ENCODE data around the gene TNFRSF13B. TPM values are rescaled to one million over a fixed set of nuclear protein-coding genes. Genes with fewer than 3 reads are reported as not detected.

Gene TNFRSF13B
- total RNA-seq, 1 experiment from 2014 or later, result 0.28 TPM

DNA sequence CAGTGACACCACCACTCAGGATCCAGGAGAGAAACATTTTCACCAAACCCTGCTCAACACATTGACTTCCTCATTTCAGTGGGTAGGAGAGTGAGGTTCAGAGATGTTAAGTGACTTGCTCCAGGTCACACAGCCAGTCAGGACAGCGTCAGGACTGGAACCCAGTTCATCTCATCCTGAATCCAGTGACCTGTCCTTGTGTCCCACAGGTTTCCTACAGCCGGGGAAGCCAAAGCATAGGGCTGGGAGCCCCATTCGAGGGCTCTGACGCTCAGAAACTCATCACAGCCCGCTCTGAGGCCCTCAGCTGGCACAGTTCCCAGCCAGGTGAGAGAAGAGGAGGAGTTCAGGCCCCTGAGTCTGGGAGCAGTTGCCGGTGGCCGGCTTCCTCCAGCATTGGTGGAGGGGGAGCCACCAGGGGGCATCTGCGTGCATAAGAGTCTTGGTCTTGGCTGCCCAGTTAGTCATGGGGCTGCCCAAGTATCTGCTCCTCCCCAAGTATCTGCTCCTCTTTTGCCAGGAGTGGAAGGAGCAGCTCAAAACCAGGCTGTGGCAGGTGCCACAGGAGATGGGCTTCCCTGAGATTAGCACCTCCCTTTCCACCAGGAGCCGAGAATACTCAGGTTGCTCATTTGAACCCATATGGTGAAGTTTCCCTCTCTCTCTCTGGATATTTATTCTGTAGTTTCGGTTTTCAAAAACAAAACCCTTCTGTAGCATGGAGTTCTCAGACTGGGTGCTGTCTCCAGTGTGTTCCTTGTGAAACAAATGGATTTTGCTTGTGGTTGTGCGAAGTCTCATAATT is 56.0 kb downstream of the TNFRSF13B start:
- Histone ChIP-seq H3K27me3 (ENCODE audit: insufficient read depth, low read length) (no peaks in the 10 kb centered on the region), H2BK12ac (ENCODE audit: insufficient read length, low read depth, low read length) (no peak overlapping the region), H4K8ac (replicated peaks; ENCODE audit: insufficient read length, low read depth, low read length) (no peak overlapping the region), H3K23ac (ENCODE audit: insufficient read length, low read depth, low read length) (no peak overlapping the region), H3K9ac (ENCODE audit: extremely low read depth, insufficient read length, low read length) (no peak overlapping the region), H4K91ac (ENCODE audit: insufficient read length, low read depth, low read length) (no peak overlapping the region), H2AFZ (ENCODE audit: low read length) (no peak overlapping the region), H3T11ph (ENCODE audit: low read length) (no peak overlapping the region), H2AK5ac (ENCODE audit: insufficient read length, low read length) (no peak overlapping the region), H3K4me2 (ENCODE audit: insufficient read depth, insufficient read length, low read length) (no peak overlapping the region), H2BK5ac (ENCODE audit: insufficient read length, low read length) (no peak overlapping the region), H3K14ac (ENCODE audit: insufficient read depth, low read length) (no peak overlapping the region), H3K4ac (ENCODE audit: low read depth, low read length) (no peak overlapping the region), H3K56ac (ENCODE audit: insufficient read length, low read depth, low read length) (no peak overlapping the region), H2BK120ac (ENCODE audit: low read depth, low read length, poor library complexity, severe bottlenecking) (no peak overlapping the region), H3K27ac (ENCODE audit: insufficient read length, low read depth, low read length) (no peak overlapping the region), H3K79me1 (ENCODE audit: insufficient read depth, low read depth, low read length, poor library complexity, severe bottlenecking) (no peaks in the 10 kb centered on the region), H3K9me3 (ENCODE audit: control insufficient read depth, low read depth, low read length) (no peaks in the 10 kb centered on the region), H3K18ac (ENCODE audit: insufficient read length, low read depth, low read length) (no peak overlapping the region), H4K20me1 (ENCODE audit: control insufficient read depth, insufficient read depth, insufficient read length) (no peaks in the 10 kb centered on the region), H3K79me2 (ENCODE audit: insufficient read depth, low read length) (no peaks in the 10 kb centered on the region), H2BK20ac (ENCODE audit: low read depth, low read length, poor library complexity, severe bottlenecking) (no peak overlapping the region), H3K4me1 (ENCODE audit: insufficient read depth, low read length) (no peaks in the 10 kb centered on the region), H3K23me2 (ENCODE audit: insufficient read length, low read depth, low read length, poor library complexity, severe bottlenecking) (no peaks in the 10 kb centered on the region), H4K5ac (ENCODE audit: insufficient read length, low read depth, low read length) (no peak overlapping the region), H2BK15ac (ENCODE audit: low read depth, low read length) (no peak overlapping the region)
- Mint-ChIP-seq H3K4me3 (no peak overlapping the region), H3K9me3 (no peaks in the 10 kb centered on the region; a peak in 1 of 5 replicates), H3K36me3 (ENCODE audit: insufficient read depth in 1 of 3, low read depth in 3 of 3) (no peaks in the 10 kb centered on the region; a peak in 1 of 7 replicates), H3K27me3 (ENCODE audit: low read depth) (peaks cover 2% of the 10 kb centered on the region; the same call in 1 of the 2 replicates), H3K27ac (peak overlapping the region in 1 of 3 experiments; percentile 5; a peak in 2 of 7 replicates), H3K4me1 (peaks cover 9% of the 10 kb centered on the region in 2 experiments; a peak in 3 of 4 replicates)
- DNase-seq, result peak; percentile 93
- TF ChIP-seq, protein P1, sequence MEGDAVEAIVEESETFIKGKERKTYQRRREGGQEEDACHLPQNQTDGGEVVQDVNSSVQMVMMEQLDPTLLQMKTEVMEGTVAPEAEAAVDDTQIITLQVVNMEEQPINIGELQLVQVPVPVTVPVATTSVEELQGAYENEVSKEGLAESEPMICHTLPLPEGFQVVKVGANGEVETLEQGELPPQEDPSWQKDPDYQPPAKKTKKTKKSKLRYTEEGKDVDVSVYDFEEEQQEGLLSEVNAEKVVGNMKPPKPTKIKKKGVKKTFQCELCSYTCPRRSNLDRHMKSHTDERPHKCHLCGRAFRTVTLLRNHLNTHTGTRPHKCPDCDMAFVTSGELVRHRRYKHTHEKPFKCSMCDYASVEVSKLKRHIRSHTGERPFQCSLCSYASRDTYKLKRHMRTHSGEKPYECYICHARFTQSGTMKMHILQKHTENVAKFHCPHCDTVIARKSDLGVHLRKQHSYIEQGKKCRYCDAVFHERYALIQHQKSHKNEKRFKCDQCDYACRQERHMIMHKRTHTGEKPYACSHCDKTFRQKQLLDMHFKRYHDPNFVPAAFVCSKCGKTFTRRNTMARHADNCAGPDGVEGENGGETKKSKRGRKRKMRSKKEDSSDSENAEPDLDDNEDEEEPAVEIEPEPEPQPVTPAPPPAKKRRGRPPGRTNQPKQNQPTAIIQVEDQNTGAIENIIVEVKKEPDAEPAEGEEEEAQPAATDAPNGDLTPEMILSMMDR (conservative IDR thresholded peaks at IDR 0.05), result peak; percentile 76
- no CpG with 5 or more reads among the region's 11 CpGs for WGBS (ENCODE audit: extremely low coverage, insufficient read length, low lambda C conversion rate)

All from H9 (cell line).